ENCODE data around the gene SPEM3.

Gene SPEM3

DNA sequence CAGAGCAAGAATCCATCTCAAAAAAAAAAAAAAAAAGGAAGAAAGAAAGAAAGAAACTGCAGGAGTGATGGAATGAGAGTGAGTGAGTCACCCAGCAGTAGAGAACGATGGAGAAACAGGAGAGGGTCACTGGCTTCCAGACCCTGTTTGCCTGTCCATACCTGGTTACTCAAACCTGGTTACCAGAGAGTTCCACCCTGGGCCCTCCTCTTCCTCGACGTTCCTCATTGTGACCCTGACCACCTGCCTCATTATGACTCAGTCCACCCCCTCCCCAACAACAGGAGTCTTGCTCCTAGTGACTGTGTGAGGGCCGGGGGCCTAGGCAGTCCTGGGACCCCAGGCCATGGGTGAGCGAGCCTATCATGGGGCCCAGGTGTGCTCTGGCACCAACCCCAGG is at the start of gene SPEM3:
TSS of gene SPEM3 (plus strand) at position 301 of the 400 bp plus-strand sequence. CDS start at position 347, 46 bp downstream.
- no peak for DNase-seq (ENCODE audit: low read depth)

DNA sequence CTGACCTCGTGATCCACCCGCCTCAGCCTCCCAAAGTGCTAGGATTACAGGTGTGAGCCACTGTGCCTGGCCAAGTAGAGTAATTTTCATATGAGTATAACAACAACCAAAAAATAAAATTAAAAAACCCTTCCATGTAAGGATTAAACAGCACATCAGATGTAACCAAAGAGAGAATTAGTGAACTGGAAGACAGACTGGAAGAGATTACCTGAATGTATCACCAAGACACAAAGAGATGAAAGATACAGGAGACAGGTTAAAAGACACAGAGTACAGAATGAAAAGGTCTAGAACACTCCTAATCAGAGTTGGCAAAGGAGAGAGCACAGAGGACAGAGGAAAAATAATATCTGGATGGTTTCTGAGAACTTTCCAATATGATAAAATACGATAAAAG is 49.5 kb upstream of the SPEM3 start:
- no peak for DNase-seq (ENCODE audit: low read depth)

DNA sequence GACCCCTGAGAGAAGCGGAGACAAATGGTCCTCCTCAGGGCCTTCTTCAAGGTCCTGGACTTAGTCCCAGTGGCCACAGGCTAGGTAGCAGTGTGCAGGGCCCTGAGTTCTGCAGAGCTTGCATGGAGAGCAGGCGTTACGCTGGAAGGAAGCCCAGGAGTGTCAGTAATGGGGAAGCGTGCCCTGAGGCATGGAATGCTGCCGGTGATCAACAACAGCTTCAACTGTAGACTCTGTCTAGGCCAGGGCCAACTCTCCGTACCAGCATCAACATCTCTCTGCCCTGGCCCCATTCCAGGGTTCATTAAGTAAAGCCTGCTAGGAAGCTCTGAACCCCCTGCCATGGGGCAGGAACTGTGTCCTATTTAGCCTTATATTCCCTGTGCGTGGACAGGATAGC is 48.3 kb upstream of the SPEM3 start:
- no peak for DNase-seq (ENCODE audit: low read depth)

DNA sequence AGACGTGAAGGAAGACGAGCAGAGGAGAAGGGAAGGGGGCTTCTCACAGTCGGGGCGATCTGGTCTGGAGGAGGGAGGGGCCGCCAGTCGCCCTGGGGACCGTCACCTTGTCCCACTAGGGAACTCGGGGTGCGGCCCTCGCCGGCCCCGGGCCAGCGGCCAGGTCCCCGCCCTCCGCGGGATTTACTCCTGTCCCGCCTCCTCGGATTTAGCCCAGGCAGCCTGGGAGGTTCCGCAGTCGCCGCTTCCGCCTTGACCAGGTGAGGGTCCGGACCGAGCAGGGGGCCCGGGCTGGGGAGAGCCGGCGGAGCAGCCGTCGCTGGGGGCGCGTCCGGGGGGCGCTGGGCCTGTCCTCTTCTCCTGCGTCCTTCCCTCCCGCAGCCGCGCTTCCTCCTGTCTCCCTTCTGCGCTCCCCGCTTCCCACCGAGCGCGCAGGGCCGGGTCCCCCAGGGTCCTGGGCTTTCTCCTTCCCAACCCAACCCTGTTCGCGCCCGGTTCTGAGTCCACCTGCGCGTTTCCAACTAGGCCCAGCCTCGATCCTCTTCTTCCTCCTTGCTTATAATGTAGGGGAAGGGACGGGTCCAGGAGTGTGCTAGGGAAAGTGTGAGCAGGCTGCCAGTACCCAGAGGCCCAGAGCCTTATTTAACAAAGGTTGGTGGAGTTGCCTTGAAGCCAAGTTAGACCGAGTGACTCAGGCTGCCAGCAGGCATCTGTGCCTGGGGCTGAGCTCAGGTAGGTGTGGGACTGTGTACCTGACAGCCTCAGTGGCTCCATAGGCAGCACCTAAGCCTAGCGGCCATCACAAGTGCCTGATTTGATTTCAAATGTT is 47.6 kb upstream of the SPEM3 start, which contains the start of gene TNK1:
TSS of gene TNK1 (plus strand) at position 235 of the 829 bp plus-strand sequence. CDS start 1,838 bp downstream, outside the sequence.
- no peak for DNase-seq (ENCODE audit: low read depth)

DNA sequence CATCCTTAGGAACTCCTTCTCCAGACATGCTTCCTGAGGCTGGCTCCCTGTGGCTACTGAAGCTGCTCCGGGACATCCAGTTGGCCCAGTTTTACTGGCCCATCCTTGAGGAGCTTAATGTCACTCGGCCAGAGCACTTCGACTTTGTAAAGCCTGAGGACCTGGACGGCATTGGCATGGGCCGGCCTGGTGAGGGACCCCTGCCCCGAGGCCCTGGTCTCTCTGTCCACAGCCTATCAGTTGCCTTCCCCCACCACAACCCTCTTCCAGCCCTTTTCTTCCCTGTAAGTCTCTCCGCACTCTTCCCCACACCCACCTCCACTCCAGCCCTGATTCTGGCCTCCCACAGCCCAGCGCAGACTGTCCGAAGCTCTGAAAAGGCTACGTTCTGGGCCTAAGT is 45.8 kb upstream of the SPEM3 start:
- no peak for DNase-seq (ENCODE audit: low read depth)

DNA sequence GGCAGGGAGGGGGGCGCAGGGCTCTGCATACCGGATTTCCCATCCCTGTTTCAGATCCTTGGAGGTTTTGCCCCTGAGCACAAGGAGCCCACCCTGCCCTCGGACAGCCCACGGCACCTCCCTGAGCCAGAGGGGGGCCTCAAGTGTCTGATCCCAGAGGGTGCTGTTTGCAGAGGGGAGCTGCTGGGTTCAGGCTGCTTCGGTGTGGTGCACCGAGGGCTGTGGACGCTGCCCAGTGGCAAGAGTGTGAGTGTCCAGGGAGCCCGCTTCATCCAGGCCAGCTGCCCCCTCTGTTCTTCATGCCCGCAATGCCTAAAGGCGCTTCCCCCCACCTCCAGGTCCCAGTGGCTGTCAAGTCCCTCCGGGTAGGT is 45.3 kb upstream of the SPEM3 start:
- no peak for DNase-seq (ENCODE audit: low read depth)

DNA sequence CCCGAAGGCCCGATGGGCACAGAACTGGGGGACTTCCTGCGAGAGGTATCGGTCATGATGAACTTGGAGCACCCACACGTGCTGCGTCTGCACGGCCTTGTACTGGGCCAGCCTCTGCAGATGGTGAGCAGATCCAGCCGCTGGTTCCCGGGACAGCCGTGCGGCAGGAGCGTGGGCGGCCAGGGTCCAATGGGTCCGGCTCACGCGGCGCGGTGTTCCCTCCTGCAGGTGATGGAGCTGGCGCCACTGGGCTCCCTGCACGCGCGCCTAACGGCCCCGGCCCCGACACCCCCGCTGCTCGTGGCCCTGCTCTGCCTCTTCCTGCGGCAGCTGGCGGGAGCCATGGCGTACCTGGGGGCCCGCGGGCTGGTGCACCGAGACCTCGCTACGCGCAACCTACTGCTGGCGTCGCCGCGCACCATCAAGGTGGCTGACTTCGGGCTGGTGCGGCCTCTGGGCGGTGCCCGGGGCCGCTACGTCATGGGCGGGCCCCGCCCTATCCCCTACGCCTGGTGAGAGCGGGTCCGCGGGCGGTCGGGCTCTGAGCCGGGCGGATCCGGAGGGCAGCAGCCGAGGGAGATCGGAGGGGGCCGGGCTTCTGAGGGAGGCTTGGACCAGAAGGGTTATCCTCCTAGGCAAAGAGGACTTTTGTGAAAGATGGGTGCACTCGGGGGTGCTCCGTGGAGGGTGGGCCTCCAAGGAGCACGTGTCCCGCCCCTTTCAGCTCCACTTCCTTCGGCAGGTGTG is 44.7 kb upstream of the SPEM3 start:
- DNase-seq (ENCODE audit: low read depth): no peak

DNA sequence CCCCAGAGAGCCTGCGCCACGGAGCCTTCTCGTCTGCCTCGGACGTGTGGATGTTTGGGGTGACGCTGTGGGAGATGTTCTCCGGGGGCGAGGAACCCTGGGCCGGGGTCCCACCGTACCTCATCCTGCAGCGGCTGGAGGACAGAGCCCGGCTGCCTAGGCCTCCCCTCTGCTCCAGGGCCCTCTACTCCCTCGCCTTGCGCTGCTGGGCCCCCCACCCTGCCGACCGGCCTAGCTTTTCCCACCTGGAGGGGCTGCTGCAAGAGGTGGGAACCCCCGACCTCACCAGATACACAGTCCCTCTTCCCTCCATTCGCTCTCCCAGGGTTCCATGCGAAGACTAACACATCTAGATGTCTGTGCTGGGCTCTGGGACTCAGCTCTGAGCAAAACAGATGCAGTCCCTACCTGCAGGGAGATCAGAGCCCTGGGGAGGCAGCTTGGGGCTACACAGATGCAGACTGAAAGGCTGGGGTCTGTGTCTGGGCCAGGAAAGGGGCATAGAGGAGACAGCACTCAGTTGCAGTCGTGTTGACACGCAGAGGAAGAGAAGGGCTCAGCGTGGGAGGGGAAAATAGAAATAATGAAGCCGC is 44.1 kb upstream of the SPEM3 start:
- DNase-seq (ENCODE audit: low read depth): no peak

- DNase-seq (ENCODE audit: low read depth): no peak
Measured at GRCh38 chr17:7388856-7389255, 39.8 kb upstream of the SPEM3 start.

DNA sequence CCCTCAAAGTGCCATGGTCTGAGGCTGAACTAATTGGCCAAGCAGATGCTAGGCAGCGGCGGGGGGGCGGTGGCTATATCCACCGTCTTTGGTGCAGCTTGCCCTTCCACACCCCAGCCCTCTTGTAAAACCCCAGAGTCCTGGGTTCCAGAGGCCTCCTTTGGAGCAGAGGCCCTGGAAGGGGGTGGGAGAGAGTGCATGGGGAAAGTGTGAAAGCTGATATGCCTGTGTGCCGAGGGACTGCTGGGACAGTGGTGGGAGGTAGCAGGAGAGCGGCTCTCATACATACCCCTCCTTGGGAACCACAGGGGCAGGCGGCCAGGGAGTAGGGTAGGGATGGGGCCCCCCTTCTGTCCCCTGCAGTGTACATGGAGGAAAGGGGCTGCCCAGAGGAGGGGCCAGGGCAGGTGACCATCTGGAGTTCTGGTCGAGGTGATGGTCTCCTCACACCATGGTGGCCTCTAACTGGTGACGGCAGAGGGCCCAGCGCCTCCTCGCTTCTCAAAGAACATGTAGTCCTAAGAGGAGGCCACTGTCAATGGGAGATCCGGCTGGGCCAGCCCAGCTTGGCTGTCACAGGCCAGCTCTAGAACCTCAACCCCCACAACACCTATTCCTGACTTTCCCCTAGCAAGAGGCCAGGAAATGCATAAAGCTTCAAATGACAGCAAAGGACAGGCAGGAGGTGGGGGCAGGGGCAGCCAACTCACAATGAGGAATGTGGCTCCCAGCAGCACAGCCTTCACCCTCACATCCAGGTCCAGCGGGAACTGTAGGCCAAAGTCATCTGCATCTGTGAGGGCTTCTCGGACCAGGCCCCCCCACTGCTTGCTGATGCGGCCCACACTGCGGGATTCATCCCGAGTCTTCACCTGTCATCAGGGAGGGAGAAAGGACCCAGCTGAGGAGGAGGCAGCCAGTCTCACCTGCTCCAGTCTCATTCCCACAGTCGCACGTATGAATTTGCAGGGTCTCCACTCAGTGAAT is 38.4 kb upstream of the SPEM3 start:
- DNase-seq (ENCODE audit: low read depth): no peak

DNA sequence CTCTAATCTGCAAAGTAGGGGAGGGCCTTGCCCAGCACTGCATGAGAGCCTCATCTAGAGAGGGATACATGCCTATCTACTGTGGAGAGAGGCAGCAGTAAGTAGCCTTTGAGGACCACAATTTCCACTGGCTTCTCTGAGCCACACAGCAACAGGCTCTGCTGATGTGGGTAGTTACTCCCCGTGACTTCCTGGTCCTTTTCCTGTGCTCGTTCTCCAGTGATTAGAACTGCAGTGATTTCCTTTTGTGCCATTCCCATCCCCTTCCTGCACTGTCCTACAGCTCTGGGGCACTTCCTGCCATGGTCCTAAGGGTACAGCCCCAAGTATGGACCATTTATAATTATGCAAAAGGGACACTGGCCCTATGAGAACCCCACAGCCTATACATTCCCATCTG is 37.4 kb upstream of the SPEM3 start:
- no peak for DNase-seq (ENCODE audit: low read depth)

- DNase-seq (ENCODE audit: low read depth): no peak
Measured at GRCh38 chr17:7392696-7393612, 35.7 kb upstream of the SPEM3 start.

DNA sequence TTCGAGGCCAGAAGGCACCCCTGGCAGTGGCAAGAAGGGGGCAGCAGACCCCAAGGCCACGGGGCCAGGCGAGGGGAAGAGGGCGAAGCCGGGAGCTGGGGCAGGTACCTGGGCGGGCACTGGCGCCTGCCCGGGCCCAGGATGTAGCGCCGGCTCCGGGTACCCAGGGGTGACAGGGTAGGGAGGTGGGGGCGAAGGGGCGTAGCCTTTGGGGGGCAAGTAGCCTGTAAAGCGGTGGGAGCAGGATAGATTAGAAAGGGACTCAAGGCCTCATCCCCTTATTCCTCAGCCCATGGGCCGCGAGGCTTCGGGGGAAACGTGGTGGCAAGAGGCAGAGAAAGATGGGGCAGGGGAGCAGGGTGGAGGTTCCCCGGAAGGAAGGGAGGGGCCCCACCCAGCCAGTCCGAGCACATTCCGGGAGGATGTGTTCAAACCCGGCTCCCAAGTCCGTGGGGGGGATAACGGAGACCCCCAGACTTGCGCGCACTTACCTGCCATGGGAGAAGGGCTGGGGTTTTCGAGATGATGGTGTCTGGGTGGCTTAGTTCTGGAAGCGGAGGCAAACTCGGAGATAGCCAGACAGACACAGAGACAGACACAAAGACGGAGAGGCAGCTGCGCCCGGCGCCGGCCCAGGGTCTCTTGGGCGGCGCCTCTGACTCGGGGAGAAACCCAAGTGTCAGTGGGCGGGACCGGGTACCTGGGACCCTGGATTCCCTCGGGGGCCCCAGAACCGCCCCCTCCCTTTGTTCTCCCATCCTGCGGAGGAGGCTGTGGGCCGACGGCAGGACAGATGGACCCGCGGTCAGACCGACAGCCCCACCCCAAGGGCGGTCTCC is 34.8 kb upstream of the SPEM3 start:
- DNase-seq (ENCODE audit: low read depth): no peak

- peak; percentile 50 for DNase-seq (ENCODE audit: low read depth)
Measured at GRCh38 chr17:7394452-7395191, 34.0 kb upstream of the SPEM3 start, which contains the start of gene PLSCR3. Gene PLSCR3, minus strand, starts transcription at chr17:7394525. Its CDS starts 415 bp downstream, at chr17:7394110.

- DNase-seq (ENCODE audit: low read depth): no peak
Measured at GRCh38 chr17:7396147-7396546, 32.5 kb upstream of the SPEM3 start.

DNA sequence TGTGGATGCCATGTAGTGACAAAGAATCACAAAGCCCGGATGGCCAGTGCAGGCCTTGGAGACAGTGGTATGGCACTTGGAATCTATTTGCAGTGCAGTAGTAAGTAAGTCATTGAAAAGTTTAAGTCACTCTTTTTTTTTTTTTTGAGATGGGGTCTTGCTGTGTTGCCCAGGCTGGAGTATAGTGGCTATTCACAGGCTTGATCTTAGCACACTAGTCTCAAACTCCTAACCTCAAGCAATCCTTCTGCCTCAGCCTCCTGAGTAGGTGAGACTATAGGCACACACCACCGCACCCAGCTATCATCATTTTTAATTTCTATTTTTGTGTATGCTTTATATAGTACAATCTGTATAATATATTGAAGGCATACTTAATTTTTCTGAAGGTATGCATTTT is 30.0 kb upstream of the SPEM3 start:
- DNase-seq (ENCODE audit: low read depth): no peak

- no peak for DNase-seq (ENCODE audit: low read depth)
Measured at GRCh38 chr17:7403043-7403726, 25.5 kb upstream of the SPEM3 start.

DNA sequence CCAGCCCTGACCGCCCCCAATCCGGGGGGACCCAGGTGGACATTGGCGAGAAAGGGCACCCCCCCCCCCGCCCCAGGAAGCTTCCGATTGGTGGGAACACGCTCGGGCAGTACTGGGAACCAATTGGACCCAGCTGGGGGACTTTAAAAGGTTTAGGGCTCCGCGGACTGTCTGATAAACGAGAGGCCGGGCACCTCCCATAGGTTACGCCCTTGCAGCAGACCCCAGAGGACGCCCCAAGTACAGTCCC is 25.0 kb upstream of the SPEM3 start:
- DNase-seq (ENCODE audit: low read depth): no peak

All from HS-27A (cell line).